GM23338 (cell line): Measurements from ENCODE around the gene SLC23A2. TPM values are rescaled to one million over a fixed set of nuclear protein-coding genes. Genes with fewer than 3 reads are reported as not detected.

Experiments used
- ATAC-seq: fragments of 200-7000 bp; cut with Tn5 transposase; 3 replicates; pipeline ENCODE4 v1.9.1; 2020
- DNase-seq: peaks from one replicate; pipeline ENCODE4 v3.0.0-alpha.2; 2015; ENCODE audit warnings: low spot score
- H2AFZ ChIP-seq: fragments of 200-600 bp; sonication (generic); 2 replicates; pipeline ENCODE4 v1.8.0; 2016; ENCODE audit warnings: antibody characterized with exemption, mild to moderate bottlenecking, moderate library complexity
- H3F3A ChIP-seq: fragments of 200-600 bp; sonication (generic); replicated peaks from 2 replicates; pipeline ENCODE4 v1.8.0; 2017; ENCODE audit warnings: antibody characterized with exemption, mixed run types, low read depth
- H3K27ac ChIP-seq: fragments of 200-600 bp; sonication (generic); 2 replicates; pipeline ENCODE4 v1.6.1; 2016; ENCODE audit warnings: low read depth
- H3K27me3 ChIP-seq: fragments of 200-600 bp; sonication (generic); 2 replicates; pipeline ENCODE4 v1.8.0; 2016; ENCODE audit warnings: mild to moderate bottlenecking, mixed run types, moderate library complexity; ENCODE audit not compliant: insufficient read depth
- H3K36me3 ChIP-seq: fragments of 200-600 bp; sonication (generic); 2 replicates; pipeline ENCODE4 v1.8.0; 2016; ENCODE audit warnings: mild to moderate bottlenecking; ENCODE audit not compliant: insufficient read depth
- H3K4me1 ChIP-seq: fragments of 200-600 bp; sonication (generic); 2 replicates; pipeline ENCODE4 v1.8.0; 2016; ENCODE audit warnings: mild to moderate bottlenecking, moderate library complexity; ENCODE audit not compliant: insufficient read depth
- H3K4me2 ChIP-seq: fragments of 200-600 bp; sonication (generic); 2 replicates; pipeline ENCODE4 v1.7.1; 2017; ENCODE audit warnings: mixed run types
- H3K4me3 ChIP-seq: fragments of 200-600 bp; sonication (generic); 2 replicates; pipeline ENCODE4 v1.6.1; 2016; ENCODE audit warnings: mixed run types
- H3K79me2 ChIP-seq: fragments of 200-600 bp; sonication (generic); replicated peaks from 2 replicates; pipeline ENCODE4 v1.8.0; 2017; ENCODE audit warnings: mild to moderate bottlenecking; ENCODE audit not compliant: insufficient read depth
- H3K9me2 ChIP-seq: fragments of 200-600 bp; sonication (generic); 2 replicates; pipeline ENCODE4 v1.8.0; 2017; ENCODE audit not compliant: insufficient read depth
- H4K20me1 ChIP-seq: fragments of 200-600 bp; sonication (generic); replicated peaks from 2 replicates; pipeline ENCODE4 v1.8.0; 2017; ENCODE audit warnings: mild to moderate bottlenecking; ENCODE audit not compliant: insufficient read depth
- H3K27ac Mint-ChIP-seq: 2 replicates; pipeline ENCODE4 v1.8.0; 2020; ENCODE audit warnings: inconsistent platforms, mild to moderate bottlenecking, moderate library complexity, mixed read lengths
- H3K27me3 Mint-ChIP-seq: 3 replicates; pipeline ENCODE4 v1.8.0; 2022; ENCODE audit warnings: low read depth, mild to moderate bottlenecking, moderate library complexity, mixed read lengths, inconsistent platforms; ENCODE audit not compliant: insufficient read depth, poor library complexity
- H3K36me3 Mint-ChIP-seq: 3 replicates; pipeline ENCODE4 v1.8.0; 2021; ENCODE audit warnings: low read depth, mild to moderate bottlenecking, inconsistent platforms, moderate library complexity, mixed read lengths
- H3K4me1 Mint-ChIP-seq: 3 replicates; pipeline ENCODE4 v1.8.0; 2020; ENCODE audit warnings: mild to moderate bottlenecking, inconsistent platforms, mixed read lengths
- H3K4me3 Mint-ChIP-seq: 3 replicates; pipeline ENCODE4 v1.8.0; 2021; ENCODE audit warnings: moderate library complexity, mild to moderate bottlenecking, inconsistent platforms, mixed read lengths
- H3K9me3 Mint-ChIP-seq: 3 replicates; pipeline ENCODE4 v1.8.0; 2020; ENCODE audit warnings: moderate library complexity, mild to moderate bottlenecking, inconsistent platforms, mixed read lengths
- CREB1 ChIP-seq: fragments of 250-450 bp; sonication (Bioruptor Pico); IDR thresholded peaks from 2 replicates; pipeline ENCODE4 v1.5.0; 2020; ENCODE audit warnings: low read depth, mild to moderate bottlenecking, moderate library complexity
- EZH2 ChIP-seq: fragments of 200-600 bp; sonication (generic); IDR thresholded peaks from one replicate; pipeline ENCODE4 v1.8.0; 2017; ENCODE audit warnings: antibody characterized with exemption, mild to moderate bottlenecking, low read depth; ENCODE audit not compliant: unreplicated experiment
- EZH2phosphoT487 ChIP-seq: fragments of 200-600 bp; sonication (generic); IDR thresholded peaks from one replicate; pipeline ENCODE4 v1.8.1; 2018; ENCODE audit warnings: antibody characterized with exemption; ENCODE audit not compliant: unreplicated experiment
- JUNB ChIP-seq: IDR thresholded peaks from one replicate; pipeline ENCODE4 v1.6.1; 2016; ENCODE audit warnings: antibody characterized with exemption; ENCODE audit not compliant: unreplicated experiment
- NANOG ChIP-seq: IDR thresholded peaks from 2 replicates; pipeline ENCODE4 v1.6.1; 2016; ENCODE audit warnings: antibody characterized with exemption, borderline replicate concordance
- POLR2AphosphoS5 ChIP-seq: IDR thresholded peaks from 2 replicates; pipeline ENCODE4 v1.6.1; 2016; ENCODE audit warnings: antibody characterized with exemption, low read depth
- STAT1 ChIP-seq: IDR thresholded peaks from one replicate; pipeline ENCODE4 v1.6.1; 2016; ENCODE audit warnings: antibody characterized with exemption; ENCODE audit not compliant: unreplicated experiment
- ZNF331 ChIP-seq: fragments of 250-450 bp; sonication (Bioruptor Pico); IDR thresholded peaks from 2 replicates; pipeline ENCODE4 v1.5.0; 2020; ENCODE audit warnings: low read depth, mild to moderate bottlenecking, moderate library complexity
- polyA plus RNA-seq: library from polyadenylated mRNA; unstranded; fragments of >200 nt; fragmentation: Nextera tagmentation; extraction: Ambion mirVana; gene quantifications from 2 replicates; pipeline ENCODE4 v1.2.1, GENCODE V29; 2016
- total RNA-seq: library from RNA; depleted of rRNA; stranded (reverse); fragments of >200 nt; shearing (Covaris generic); gene quantifications from 2 replicates; pipeline ENCODE4 v1.2.3, GENCODE V29; 2014
- TF ChIP-seq, protein P1 (sequence below): IDR thresholded peaks from 2 replicates; pipeline ENCODE4 v1.6.1; 2016; ENCODE audit warnings: antibody characterized with exemption
- TF ChIP-seq, protein P2 (sequence below): IDR thresholded peaks from one replicate; pipeline ENCODE4 v1.6.1; 2018; ENCODE audit warnings: antibody characterized with exemption; ENCODE audit not compliant: unreplicated experiment
- TF ChIP-seq, protein P3 (sequence below): fragments of 250-450 bp; sonication (Bioruptor Pico); IDR thresholded peaks from 2 replicates; pipeline ENCODE4 v1.5.0; 2020; ENCODE audit warnings: mild to moderate bottlenecking, moderate library complexity

SLC23A2 gene
- total and polyA plus RNA-seq, 2 experiments from 2014 or later: 4.4 to 20.2 TPM

DNA sequence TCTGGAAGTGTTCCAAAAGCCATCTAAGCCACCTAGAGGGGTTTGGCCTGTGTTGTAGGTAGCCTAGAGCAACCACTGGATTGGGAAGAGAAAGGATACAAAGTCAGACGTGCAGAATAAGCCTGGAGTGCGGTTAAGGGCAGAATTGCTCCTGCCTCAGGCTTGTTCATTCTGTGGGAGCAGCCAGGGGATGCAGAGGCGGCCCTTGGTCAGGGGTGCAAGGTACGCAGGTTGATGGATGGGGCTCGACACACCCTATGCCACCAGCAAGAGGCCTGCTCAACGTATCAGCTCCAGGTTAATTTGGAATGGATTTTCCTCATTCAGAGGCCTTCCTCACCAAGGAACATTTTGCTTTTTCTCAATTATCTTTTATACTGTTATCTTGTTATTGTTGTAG, 129.8 kb downstream of the SLC23A2 start:
- Histone ChIP-seq H4K20me1 (0 out of 2 replicates have a peak, but pooled peaks cover 2% of the 10 kb centered on the region), H3K9me2 (no peaks in the 10 kb centered on the region), H3K4me3 (no peak overlapping the region), H3F3A (no peaks in the 10 kb centered on the region), H3K79me2 (no peaks in the 10 kb centered on the region), H3K27me3 (no peaks in the 10 kb centered on the region), H3K36me3 (no peaks in the 10 kb centered on the region), H3K4me2 (no peak overlapping the region), H3K27ac (no peak overlapping the region), H2AFZ (no peak overlapping the region), H3K4me1 (no peaks in the 10 kb centered on the region)
- Mint-ChIP-seq H3K4me1 (no peaks in the 10 kb centered on the region), H3K9me3 (no peaks in the 10 kb centered on the region), H3K27ac (no peak overlapping the region), H3K4me3 (no peak overlapping the region), H3K27me3 (peaks cover 8% of the 10 kb centered on the region), H3K36me3 (peaks cover 4% of the 10 kb centered on the region; the same call in 2 of the 3 replicates)
- ATAC-seq: no peak
- no peak for DNase-seq
- TF ChIP-seq, protein P1, sequence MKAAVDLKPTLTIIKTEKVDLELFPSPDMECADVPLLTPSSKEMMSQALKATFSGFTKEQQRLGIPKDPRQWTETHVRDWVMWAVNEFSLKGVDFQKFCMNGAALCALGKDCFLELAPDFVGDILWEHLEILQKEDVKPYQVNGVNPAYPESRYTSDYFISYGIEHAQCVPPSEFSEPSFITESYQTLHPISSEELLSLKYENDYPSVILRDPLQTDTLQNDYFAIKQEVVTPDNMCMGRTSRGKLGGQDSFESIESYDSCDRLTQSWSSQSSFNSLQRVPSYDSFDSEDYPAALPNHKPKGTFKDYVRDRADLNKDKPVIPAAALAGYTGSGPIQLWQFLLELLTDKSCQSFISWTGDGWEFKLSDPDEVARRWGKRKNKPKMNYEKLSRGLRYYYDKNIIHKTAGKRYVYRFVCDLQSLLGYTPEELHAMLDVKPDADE: no peak
- TF ChIP-seq EZH2phosphoT487: no peak
- no peak for TF ChIP-seq ZNF331
- TF ChIP-seq POLR2AphosphoS5: no peak
- TF ChIP-seq NANOG: no peak
- no peak for TF ChIP-seq JUNB
- TF ChIP-seq, protein P2, sequence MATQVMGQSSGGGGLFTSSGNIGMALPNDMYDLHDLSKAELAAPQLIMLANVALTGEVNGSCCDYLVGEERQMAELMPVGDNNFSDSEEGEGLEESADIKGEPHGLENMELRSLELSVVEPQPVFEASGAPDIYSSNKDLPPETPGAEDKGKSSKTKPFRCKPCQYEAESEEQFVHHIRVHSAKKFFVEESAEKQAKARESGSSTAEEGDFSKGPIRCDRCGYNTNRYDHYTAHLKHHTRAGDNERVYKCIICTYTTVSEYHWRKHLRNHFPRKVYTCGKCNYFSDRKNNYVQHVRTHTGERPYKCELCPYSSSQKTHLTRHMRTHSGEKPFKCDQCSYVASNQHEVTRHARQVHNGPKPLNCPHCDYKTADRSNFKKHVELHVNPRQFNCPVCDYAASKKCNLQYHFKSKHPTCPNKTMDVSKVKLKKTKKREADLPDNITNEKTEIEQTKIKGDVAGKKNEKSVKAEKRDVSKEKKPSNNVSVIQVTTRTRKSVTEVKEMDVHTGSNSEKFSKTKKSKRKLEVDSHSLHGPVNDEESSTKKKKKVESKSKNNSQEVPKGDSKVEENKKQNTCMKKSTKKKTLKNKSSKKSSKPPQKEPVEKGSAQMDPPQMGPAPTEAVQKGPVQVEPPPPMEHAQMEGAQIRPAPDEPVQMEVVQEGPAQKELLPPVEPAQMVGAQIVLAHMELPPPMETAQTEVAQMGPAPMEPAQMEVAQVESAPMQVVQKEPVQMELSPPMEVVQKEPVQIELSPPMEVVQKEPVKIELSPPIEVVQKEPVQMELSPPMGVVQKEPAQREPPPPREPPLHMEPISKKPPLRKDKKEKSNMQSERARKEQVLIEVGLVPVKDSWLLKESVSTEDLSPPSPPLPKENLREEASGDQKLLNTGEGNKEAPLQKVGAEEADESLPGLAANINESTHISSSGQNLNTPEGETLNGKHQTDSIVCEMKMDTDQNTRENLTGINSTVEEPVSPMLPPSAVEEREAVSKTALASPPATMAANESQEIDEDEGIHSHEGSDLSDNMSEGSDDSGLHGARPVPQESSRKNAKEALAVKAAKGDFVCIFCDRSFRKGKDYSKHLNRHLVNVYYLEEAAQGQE: no peak
- no peak for TF ChIP-seq STAT1

DNA sequence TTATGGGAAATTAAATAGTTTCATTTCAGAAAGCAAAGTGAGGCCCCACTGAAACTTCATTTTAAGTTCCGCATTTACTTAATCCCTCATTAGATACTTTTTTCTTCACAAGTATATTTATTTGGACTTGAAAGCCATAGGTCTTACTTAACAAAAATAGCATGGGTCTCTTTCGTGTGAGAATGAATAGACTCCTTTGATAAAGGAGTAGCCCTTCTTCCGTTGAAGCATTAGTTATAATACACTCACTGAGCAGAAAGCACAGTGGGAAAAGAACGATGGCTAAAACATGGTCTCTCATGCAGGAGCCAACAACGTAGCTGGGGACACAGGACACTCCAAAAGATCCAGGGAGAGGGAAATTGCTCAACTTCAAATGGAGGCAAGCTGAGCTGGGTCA, 130.4 kb downstream of the SLC23A2 start:
- Histone ChIP-seq H3F3A (no peaks in the 10 kb centered on the region), H3K4me1 (no peaks in the 10 kb centered on the region), H3K4me3 (no peak overlapping the region), H3K27ac (no peak overlapping the region), H3K27me3 (no peaks in the 10 kb centered on the region), H3K36me3 (no peaks in the 10 kb centered on the region), H3K9me2 (no peaks in the 10 kb centered on the region), H3K79me2 (no peaks in the 10 kb centered on the region), H2AFZ (no peak overlapping the region), H3K4me2 (no peak overlapping the region), H4K20me1 (0 out of 2 replicates have a peak, but pooled peaks cover 2% of the 10 kb centered on the region)
- H3K36me3 Mint-ChIP-seq: peaks cover 4% of the 10 kb centered on the region; the same call in 2 of the 3 replicates
- no peaks in the 10 kb centered on the region for H3K4me1 Mint-ChIP-seq
- no peaks in the 10 kb centered on the region for H3K9me3 Mint-ChIP-seq
- DNase-seq (no peak), ATAC-seq (no peak)
- H3K27ac Mint-ChIP-seq: 0 out of 2 replicates have a peak overlapping the region, but pooled peaks have one; percentile 33
- peaks cover 8% of the 10 kb centered on the region for H3K27me3 Mint-ChIP-seq
- no peak overlapping the region for H3K4me3 Mint-ChIP-seq
- TF ChIP-seq EZH2 (no peak), CREB1 (no peak), JUNB (no peak), POLR2AphosphoS5 (no peak), EZH2phosphoT487 (no peak), NANOG (no peak)
- TF ChIP-seq, protein P3, sequence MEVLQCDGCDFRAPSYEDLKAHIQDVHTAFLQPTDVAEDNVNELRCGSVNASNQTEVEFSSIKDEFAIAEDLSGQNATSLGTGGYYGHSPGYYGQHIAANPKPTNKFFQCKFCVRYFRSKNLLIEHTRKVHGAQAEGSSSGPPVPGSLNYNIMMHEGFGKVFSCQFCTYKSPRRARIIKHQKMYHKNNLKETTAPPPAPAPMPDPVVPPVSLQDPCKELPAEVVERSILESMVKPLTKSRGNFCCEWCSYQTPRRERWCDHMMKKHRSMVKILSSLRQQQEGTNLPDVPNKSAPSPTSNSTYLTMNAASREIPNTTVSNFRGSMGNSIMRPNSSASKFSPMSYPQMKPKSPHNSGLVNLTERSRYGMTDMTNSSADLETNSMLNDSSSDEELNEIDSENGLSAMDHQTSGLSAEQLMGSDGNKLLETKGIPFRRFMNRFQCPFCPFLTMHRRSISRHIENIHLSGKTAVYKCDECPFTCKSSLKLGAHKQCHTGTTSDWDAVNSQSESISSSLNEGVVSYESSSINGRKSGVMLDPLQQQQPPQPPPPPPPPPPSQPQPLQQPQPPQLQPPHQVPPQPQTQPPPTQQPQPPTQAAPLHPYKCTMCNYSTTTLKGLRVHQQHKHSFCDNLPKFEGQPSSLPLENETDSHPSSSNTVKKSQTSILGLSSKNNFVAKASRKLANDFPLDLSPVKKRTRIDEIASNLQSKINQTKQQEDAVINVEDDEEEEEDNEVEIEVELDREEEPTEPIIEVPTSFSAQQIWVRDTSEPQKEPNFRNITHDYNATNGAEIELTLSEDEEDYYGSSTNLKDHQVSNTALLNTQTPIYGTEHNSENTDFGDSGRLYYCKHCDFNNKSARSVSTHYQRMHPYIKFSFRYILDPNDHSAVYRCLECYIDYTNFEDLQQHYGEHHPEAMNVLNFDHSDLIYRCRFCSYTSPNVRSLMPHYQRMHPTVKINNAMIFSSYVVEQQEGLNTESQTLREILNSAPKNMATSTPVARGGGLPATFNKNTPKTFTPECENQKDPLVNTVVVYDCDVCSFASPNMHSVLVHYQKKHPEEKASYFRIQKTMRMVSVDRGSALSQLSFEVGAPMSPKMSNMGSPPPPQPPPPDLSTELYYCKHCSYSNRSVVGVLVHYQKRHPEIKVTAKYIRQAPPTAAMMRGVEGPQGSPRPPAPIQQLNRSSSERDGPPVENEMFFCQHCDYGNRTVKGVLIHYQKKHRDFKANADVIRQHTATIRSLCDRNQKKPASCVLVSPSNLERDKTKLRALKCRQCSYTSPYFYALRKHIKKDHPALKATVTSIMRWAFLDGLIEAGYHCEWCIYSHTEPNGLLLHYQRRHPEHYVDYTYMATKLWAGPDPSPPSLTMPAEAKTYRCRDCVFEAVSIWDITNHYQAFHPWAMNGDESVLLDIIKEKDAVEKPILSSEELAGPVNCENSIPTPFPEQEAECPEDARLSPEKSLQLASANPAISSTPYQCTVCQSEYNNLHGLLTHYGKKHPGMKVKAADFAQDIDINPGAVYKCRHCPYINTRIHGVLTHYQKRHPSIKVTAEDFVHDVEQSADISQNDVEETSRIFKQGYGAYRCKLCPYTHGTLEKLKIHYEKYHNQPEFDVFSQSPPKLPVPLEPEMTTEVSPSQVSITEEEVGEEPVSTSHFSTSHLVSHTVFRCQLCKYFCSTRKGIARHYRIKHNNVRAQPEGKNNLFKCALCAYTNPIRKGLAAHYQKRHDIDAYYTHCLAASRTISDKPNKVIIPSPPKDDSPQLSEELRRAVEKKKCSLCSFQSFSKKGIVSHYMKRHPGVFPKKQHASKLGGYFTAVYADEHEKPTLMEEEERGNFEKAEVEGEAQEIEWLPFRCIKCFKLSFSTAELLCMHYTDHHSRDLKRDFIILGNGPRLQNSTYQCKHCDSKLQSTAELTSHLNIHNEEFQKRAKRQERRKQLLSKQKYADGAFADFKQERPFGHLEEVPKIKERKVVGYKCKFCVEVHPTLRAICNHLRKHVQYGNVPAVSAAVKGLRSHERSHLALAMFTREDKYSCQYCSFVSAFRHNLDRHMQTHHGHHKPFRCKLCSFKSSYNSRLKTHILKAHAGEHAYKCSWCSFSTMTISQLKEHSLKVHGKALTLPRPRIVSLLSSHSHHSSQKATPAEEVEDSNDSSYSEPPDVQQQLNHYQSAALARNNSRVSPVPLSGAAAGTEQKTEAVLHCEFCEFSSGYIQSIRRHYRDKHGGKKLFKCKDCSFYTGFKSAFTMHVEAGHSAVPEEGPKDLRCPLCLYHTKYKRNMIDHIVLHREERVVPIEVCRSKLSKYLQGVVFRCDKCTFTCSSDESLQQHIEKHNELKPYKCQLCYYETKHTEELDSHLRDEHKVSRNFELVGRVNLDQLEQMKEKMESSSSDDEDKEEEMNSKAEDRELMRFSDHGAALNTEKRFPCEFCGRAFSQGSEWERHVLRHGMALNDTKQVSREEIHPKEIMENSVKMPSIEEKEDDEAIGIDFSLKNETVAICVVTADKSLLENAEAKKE (CRISPR knock-in tag): no peak
